Neuronal stem cell (in vitro differentiated cells): ENCODE data around the gene GRIP2.

Experiments
- DNase-seq: peaks from one replicate; pipeline ENCODE4 v3.0.0-alpha.2; 2013; ENCODE audit warnings: low spot score
- H2AFZ ChIP-seq: one replicate; pipeline ENCODE4 v1.6.1; 2013; ENCODE audit warnings: mild to moderate bottlenecking, low read length, inconsistent platforms
- H2AK5ac ChIP-seq: 2 replicates; pipeline ENCODE4 v1.6.1; 2013; ENCODE audit warnings: low read depth, mild to moderate bottlenecking, inconsistent platforms, low read length, moderate library complexity, mixed read lengths
- H2BK120ac ChIP-seq: 2 replicates; pipeline ENCODE4 v1.6.1; 2013; ENCODE audit warnings: low read depth, mild to moderate bottlenecking, inconsistent platforms, low read length, moderate library complexity, mixed read lengths
- H2BK12ac ChIP-seq: one replicate; pipeline ENCODE4 v1.6.1; 2013; ENCODE audit warnings: low read length, inconsistent platforms
- H2BK15ac ChIP-seq: 2 replicates; pipeline ENCODE4 v1.6.1; 2013; ENCODE audit warnings: mild to moderate bottlenecking, low read length, inconsistent platforms, mixed read lengths
- H2BK5ac ChIP-seq: one replicate; pipeline ENCODE4 v1.6.1; 2013; ENCODE audit warnings: inconsistent platforms, mild to moderate bottlenecking, low read length, moderate library complexity
- H3K14ac ChIP-seq: one replicate; pipeline ENCODE4 v1.6.1; 2013; ENCODE audit warnings: low read length, inconsistent platforms
- H3K18ac ChIP-seq: 2 replicates; pipeline ENCODE4 v1.6.1; 2013; ENCODE audit warnings: low read length, inconsistent platforms
- H3K23ac ChIP-seq: 2 replicates; pipeline ENCODE4 v1.6.1; 2013; ENCODE audit warnings: low read depth, mild to moderate bottlenecking, mixed read lengths, low read length, inconsistent platforms; ENCODE audit not compliant: poor library complexity
- H3K27ac ChIP-seq: replicated peaks from 3 replicates; pipeline ENCODE4 v1.5.1; 2013; ENCODE audit warnings: low read length, inconsistent platforms
- H3K27me3 ChIP-seq, 3 experiments: 2 replicates each; pipeline ENCODE4 v1.6.1; 2013; ENCODE audit warnings: low read length in 3 of 3, mild to moderate bottlenecking in 2 of 3, inconsistent platforms in 1 of 3, low read depth in 1 of 3, mixed read lengths in 1 of 3, moderate library complexity in 1 of 3; ENCODE audit not compliant: control insufficient read depth in 3 of 3, insufficient read depth in 3 of 3
- H3K36me3 ChIP-seq, 2 donors: replicated peaks in 1 of 2; 2 replicates each; pipeline ENCODE4 v1.6.1; 2013; ENCODE audit warnings: low read length in 2 of 2; ENCODE audit not compliant: control insufficient read depth in 2 of 2, insufficient read depth in 2 of 2
- H3K4ac ChIP-seq: 2 replicates; pipeline ENCODE4 v1.6.1; 2013; ENCODE audit warnings: inconsistent platforms, mild to moderate bottlenecking, low read length, moderate library complexity
- H3K4me1 ChIP-seq, 2 donors: 1 replicate in 1 of 2; 2 replicates in 1 of 2; pipeline ENCODE4 v1.6.1; 2013; ENCODE audit warnings: low read length in 2 of 2, low read depth in 1 of 2; ENCODE audit not compliant: control insufficient read depth in 2 of 2, insufficient read depth in 1 of 2
- H3K4me2 ChIP-seq: one replicate; pipeline ENCODE4 v1.6.1; 2013; ENCODE audit warnings: mild to moderate bottlenecking, low read length, inconsistent platforms; ENCODE audit not compliant: insufficient read depth, poor library complexity, severe bottlenecking
- H3K4me3 ChIP-seq, 2 donors: 2 replicates each; pipeline ENCODE4 v1.5.1; 2013; ENCODE audit warnings: low read length in 2 of 2, mild to moderate bottlenecking in 2 of 2, inconsistent platforms in 1 of 2, moderate library complexity in 1 of 2
- H3K79me1 ChIP-seq: one replicate; pipeline ENCODE4 v1.6.1; 2013; ENCODE audit warnings: low read depth, mild to moderate bottlenecking, inconsistent platforms, low read length, moderate library complexity
- H3K9ac ChIP-seq: one replicate; pipeline ENCODE4 v1.6.1; 2013; ENCODE audit warnings: mild to moderate bottlenecking, low read depth, low read length, inconsistent platforms; ENCODE audit not compliant: poor library complexity
- H3K9me3 ChIP-seq, 2 donors: replicated peaks in 1 of 2; 2 replicates each; pipeline versions ENCODE3 to v1.6.1; 2013; ENCODE audit warnings: low read length in 2 of 2, mild to moderate bottlenecking in 2 of 2, inconsistent platforms in 1 of 2, low read depth in 1 of 2, mixed read lengths in 1 of 2, moderate library complexity in 1 of 2; ENCODE audit not compliant: control insufficient read depth in 2 of 2, insufficient read depth in 1 of 2
- H4K8ac ChIP-seq: one replicate; pipeline ENCODE4 v1.6.1; 2013; ENCODE audit warnings: low read depth, mild to moderate bottlenecking, inconsistent platforms, low read length, moderate library complexity
- H4K91ac ChIP-seq: one replicate; pipeline ENCODE4 v1.6.1; 2013; ENCODE audit warnings: low read length, low read depth, mild to moderate bottlenecking, inconsistent platforms; ENCODE audit not compliant: poor library complexity
- WGBS, 2 donors: extraction: QIAGEN DNeasy Blood & Tissue Kit; methylation state at CpG; one replicate each; pipeline ENCODE4 v1.1.7; 2013; ENCODE audit warnings: missing lambda C conversion rate in 2 of 2, mixed read lengths in 1 of 2; ENCODE audit not compliant: insufficient read length in 2 of 2, insufficient replicate concordance in 1 of 2; ENCODE audit errors: extremely low coverage in 2 of 2; 5-methylcytosine and 5-hydroxymethylcytosine counted together

GRIP2 gene

DNA sequence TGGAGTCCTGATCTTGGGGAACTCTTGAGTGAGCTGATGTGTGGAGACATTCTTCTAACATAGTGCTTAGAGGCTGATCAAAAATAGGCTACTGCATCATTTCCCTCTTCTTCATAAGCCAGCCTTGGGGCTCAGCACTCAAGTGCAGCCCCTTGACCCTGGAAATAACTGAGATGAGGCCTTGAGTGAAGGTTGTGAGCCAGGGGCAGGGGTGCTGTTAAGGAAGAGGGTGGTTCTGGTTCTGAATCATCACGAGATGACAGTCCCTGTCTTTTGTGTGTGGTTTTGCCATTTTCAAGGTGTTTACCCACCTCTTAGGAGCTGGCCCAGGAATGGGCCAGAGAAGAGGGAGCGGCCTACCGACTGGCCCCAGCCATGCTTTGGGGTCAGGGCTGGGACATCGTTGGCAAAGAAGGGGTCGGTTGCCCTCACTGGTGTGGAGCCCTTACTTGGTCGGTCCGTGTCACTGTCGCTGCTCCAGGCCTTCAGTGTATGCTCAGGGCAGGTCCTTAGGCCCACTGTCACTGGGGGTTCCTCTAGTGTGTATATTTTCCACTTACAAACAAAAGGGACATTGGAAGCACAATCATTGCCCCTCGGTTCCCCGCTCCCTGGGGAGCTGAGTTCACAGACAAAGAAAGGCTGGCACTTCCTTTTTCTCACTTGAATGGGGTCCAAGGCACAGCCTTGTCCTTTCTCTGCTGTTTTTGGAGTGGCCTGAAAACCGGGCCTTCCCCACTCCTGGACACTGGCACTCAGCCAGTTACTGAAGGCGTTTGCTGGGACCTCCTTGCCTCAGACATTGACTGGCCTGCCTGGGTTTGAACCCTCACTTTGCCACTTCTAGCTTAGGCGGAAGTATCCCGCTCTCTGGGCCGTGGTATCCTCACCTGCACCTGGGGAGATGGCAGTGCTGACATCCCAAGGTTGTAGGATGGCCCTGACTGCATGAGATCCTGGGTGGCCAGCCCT, 91.1 kb downstream of the GRIP2 start:
- Histone ChIP-seq H3K4me3 (no peak overlapping the region), H2BK15ac (no peak overlapping the region), H2AK5ac (no peak overlapping the region), H3K9me3 (peaks cover 6 to 9% of the 10 kb centered on the region in 2 donors), H3K14ac (no peak overlapping the region), H2AFZ (no peak overlapping the region), H3K4me2 (no peak overlapping the region), H3K9ac (no peak overlapping the region), H4K8ac (no peak overlapping the region), H2BK5ac (no peak overlapping the region), H3K4ac (no peak overlapping the region), H2BK12ac (no peak overlapping the region), H3K18ac (no peak overlapping the region), H3K4me1 (peaks cover 0 to 13% of the 10 kb centered on the region in 2 donors), H4K91ac (no peak overlapping the region), H3K79me1 (peaks cover 2% of the 10 kb centered on the region), H3K27ac (no peak overlapping the region), H3K36me3 (peaks cover 34 to 50% of the 10 kb centered on the region in 2 donors), H2BK120ac (no peak overlapping the region), H3K27me3 (no peaks in the 10 kb centered on the region), H3K23ac (peak overlapping the region; percentile 27)
- no CpG with 5 or more reads among the region's 15 CpGs for WGBS, 2 donors
- DNase-seq = no peak

DNA sequence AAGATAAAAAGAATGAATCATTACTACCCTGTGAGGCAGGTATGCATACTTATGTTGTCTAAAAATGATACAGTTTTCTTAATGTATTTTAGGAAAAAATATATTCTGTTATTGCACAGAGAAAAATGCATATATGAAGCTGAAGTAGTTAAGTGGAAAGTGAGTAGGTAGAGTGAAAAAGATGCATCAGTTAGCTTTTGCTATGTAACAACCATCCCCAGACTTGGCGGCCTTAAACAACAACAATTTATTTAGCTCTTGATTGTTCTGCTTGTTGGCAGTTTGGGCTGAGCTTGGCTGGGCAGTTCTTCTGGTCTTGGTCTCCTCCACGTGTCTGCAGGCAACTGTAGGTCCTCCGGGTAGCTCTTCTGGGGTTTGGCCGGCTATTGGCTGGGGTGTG, 92.1 kb downstream of the GRIP2 start:
- no peak overlapping the region for H2AFZ ChIP-seq
- WGBS, 2 donors = no CpG with 5 or more reads among the region's 4 CpGs
- H3K4ac ChIP-seq = no peak overlapping the region
- no peak overlapping the region for H3K9ac ChIP-seq
- H3K18ac ChIP-seq = no peak overlapping the region
- peaks cover 6 to 9% of the 10 kb centered on the region in 2 donors for H3K9me3 ChIP-seq
- H3K14ac ChIP-seq = no peak overlapping the region
- H2BK15ac ChIP-seq = no peak overlapping the region
- H3K27ac ChIP-seq = no peak overlapping the region
- no peak overlapping the region for H3K23ac ChIP-seq
- no peak overlapping the region for H2AK5ac ChIP-seq
- H3K4me1 ChIP-seq = peaks cover 0 to 13% of the 10 kb centered on the region in 2 donors
- H4K91ac ChIP-seq = no peak overlapping the region
- no peak overlapping the region for H3K4me3 ChIP-seq
- no peaks in the 10 kb centered on the region for H3K27me3 ChIP-seq
- H4K8ac ChIP-seq = no peak overlapping the region
- H3K79me1 ChIP-seq = peaks cover 2% of the 10 kb centered on the region
- H2BK12ac ChIP-seq = no peak overlapping the region
- H3K4me2 ChIP-seq = no peak overlapping the region
- no peak overlapping the region for H2BK5ac ChIP-seq
- H3K36me3 ChIP-seq = peaks cover 34 to 50% of the 10 kb centered on the region in 2 donors
- H2BK120ac ChIP-seq = no peak overlapping the region
- DNase-seq = no peak

DNA sequence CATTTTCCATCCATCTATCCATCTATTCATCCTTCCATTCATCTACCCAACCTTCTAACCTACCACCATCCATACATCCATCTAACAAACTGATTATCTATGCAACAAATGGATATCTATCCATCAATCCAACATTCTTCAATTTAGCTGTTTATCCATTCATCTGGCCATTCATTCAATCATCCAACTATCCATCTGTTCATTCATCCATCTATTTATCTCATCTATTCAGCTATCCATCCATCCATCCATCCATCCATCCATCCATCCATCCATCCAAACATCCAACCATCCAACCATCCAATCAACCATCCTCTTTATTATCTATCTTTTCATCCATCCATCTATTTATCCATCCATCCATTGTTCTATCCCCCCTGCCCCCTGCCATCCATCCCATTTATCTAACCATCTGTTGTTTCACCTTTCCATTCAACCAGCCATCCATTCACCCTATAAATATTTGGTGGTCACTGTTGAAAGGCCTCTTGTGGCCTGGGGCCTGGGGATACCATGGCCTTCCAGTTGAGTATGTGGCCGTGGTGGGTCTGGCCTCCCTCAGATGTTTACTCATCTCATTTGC, 93.1 kb downstream of the GRIP2 start:
- Histone ChIP-seq H3K9ac (no peak overlapping the region), H3K36me3 (peaks cover 34 to 47% of the 10 kb centered on the region in 2 donors), H3K4me2 (no peak overlapping the region), H3K79me1 (peaks cover 2% of the 10 kb centered on the region), H3K18ac (no peak overlapping the region), H2BK5ac (no peak overlapping the region), H3K14ac (no peak overlapping the region), H2BK120ac (no peak overlapping the region), H2BK12ac (no peak overlapping the region), H3K9me3 (peaks cover 6 to 9% of the 10 kb centered on the region in 2 donors), H4K91ac (no peak overlapping the region), H3K27ac (no peak overlapping the region), H2AFZ (no peak overlapping the region), H3K4ac (no peak overlapping the region), H3K23ac (no peak overlapping the region), H4K8ac (no peak overlapping the region), H3K27me3 (no peaks in the 10 kb centered on the region), H3K4me1 (peaks cover 0 to 5% of the 10 kb centered on the region in 2 donors), H2AK5ac (no peak overlapping the region), H3K4me3 (peak overlapping the region in 1 of 2 donors; percentile 62), H2BK15ac (no peak overlapping the region)
- no peak for DNase-seq
- no CpG with 5 or more reads among the region's 1 CpG for WGBS, 2 donors

DNA sequence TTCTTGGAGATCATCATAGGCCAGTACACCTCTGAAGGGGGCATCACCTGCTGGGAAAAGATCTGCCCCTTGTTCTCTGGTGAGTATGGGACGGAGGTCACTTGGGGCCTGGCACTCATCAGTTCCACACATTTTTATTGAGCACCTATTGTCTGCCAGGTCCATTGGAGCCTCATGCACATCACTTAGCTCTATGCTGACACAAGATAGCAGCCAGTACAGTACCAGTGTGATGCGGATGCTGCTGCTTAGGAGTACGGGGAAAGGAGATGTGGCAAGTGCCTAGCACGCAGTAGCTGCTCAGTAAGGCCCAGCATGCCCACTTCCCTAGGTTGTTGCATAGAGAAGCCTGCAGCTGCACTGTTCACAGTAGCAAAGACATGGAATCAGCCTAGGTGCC, 94.4 kb downstream of the GRIP2 start:
- H3K9me3 ChIP-seq = peaks cover 6 to 9% of the 10 kb centered on the region in 2 donors
- no peak overlapping the region for H2BK15ac ChIP-seq
- no peak for DNase-seq
- H2BK5ac ChIP-seq = no peak overlapping the region
- no peak overlapping the region for H3K18ac ChIP-seq
- H2AFZ ChIP-seq = no peak overlapping the region
- no peak overlapping the region for H3K23ac ChIP-seq
- no peak overlapping the region for H2BK12ac ChIP-seq
- H4K8ac ChIP-seq = no peak overlapping the region
- no peak overlapping the region for H4K91ac ChIP-seq
- H3K4me3 ChIP-seq = no peak overlapping the region
- no peak overlapping the region for H3K27ac ChIP-seq
- peaks cover 8% of the 10 kb centered on the region for H3K79me1 ChIP-seq
- H3K4me1 ChIP-seq = peaks cover 4 to 5% of the 10 kb centered on the region in 2 donors
- H3K4ac ChIP-seq = no peak overlapping the region
- WGBS, 2 donors = no CpG with 5 or more reads among the region's 4 CpGs
- H3K14ac ChIP-seq = no peak overlapping the region
- H3K4me2 ChIP-seq = no peak overlapping the region
- no peaks in the 10 kb centered on the region for H3K27me3 ChIP-seq
- no peak overlapping the region for H2AK5ac ChIP-seq
- H2BK120ac ChIP-seq = no peak overlapping the region
- no peak overlapping the region for H3K9ac ChIP-seq
- peaks cover 34 to 40% of the 10 kb centered on the region in 2 donors for H3K36me3 ChIP-seq
